HepG2 (cell line): ENCODE data around the gene RRP9. TPM values are rescaled to one million over a fixed set of nuclear protein-coding genes. Genes with fewer than 3 reads are reported as not detected.

Source experiments
- AGO2 ChIP-seq: fragments of 200-400 bp; formaldehyde crosslinking; optimal IDR thresholded peaks from 2 replicates; pipeline ENCODE3; 2017; ENCODE audit warnings: mild to moderate bottlenecking, low read depth, low read length, moderate library complexity
- ELF1 ChIP-seq: sonication (generic); formaldehyde crosslinking; IDR thresholded peaks from 2 replicates; pipeline ENCODE4 v1.4.0; 2020; ENCODE audit warnings: missing genetic modification reagents
- HMGXB4 ChIP-seq, 2 experiments: sonication (generic) in 1 of 2; formaldehyde crosslinking in 1 of 2; IDR thresholded peaks; 2 replicates each; pipeline versions ENCODE4 v1.4.0 to v1.6.1; 2018 to 2020; ENCODE audit warnings: missing genetic modification reagents in 2 of 2, borderline replicate concordance in 1 of 2, low read depth in 1 of 2, mild to moderate bottlenecking in 1 of 2, missing biosample characterization in 1 of 2
- ZNF33A ChIP-seq: sonication (generic); formaldehyde crosslinking; IDR thresholded peaks from 2 replicates; pipeline ENCODE4 v1.5.1; 2020; ENCODE audit warnings: missing genetic modification reagents, mild to moderate bottlenecking, moderate library complexity, borderline replicate concordance
- ZNF609 ChIP-seq: sonication (generic); formaldehyde crosslinking; IDR thresholded peaks from 2 replicates; pipeline ENCODE4 v1.4.0; 2020; ENCODE audit warnings: mild to moderate bottlenecking, missing genetic modification reagents, borderline replicate concordance
- polyA plus RNA-seq, 8 experiments: library from polyadenylated mRNA; depleted of rRNA in 3 of 8; stranded (reverse) in 7 of 8; unstranded in 1 of 8; fragments of >200 nt; fragmentation: Illumina TruSeq in 4 of 8; extraction: Trizol in 4 of 8; gene quantifications; 2 replicates each; pipeline versions ENCODE4 v1.2.1 to v1.2.3, GENCODE V29; 2011 to 2016; ENCODE audit warnings: low read depth in 4 of 8, missing spikeins in 1 of 8, mixed read lengths in 1 of 8; ENCODE audit not compliant: insufficient read depth in 1 of 8
- total RNA-seq, 5 experiments: library from RNA; depleted of rRNA; stranded (reverse); fragments of >200 nt; fragmentation: Illumina TruSeq; extraction: Trizol; gene quantifications; 2 replicates each; pipeline ENCODE4 v1.2.3, GENCODE V29; 2016; ENCODE audit warnings: low read depth in 1 of 5
- TF ChIP-seq, protein P1 (sequence below): sonication (generic); formaldehyde crosslinking; IDR thresholded peaks from 2 replicates; pipeline ENCODE4 v1.4.0; 2020; ENCODE audit warnings: missing genetic modification reagents
- TF ChIP-seq, protein P2 (sequence below): sonication (generic); formaldehyde crosslinking; IDR thresholded peaks from 2 replicates; pipeline ENCODE4 v1.4.0; 2020; ENCODE audit warnings: missing genetic modification reagents

RRP9 gene
- total and polyA plus RNA-seq, 2 of the 13 experiments (the other 11 are each of a cell fraction or from before 2014, with no cell fraction given) = 14.8 to 44.0 TPM

- TF ChIP-seq ELF1 (CRISPR knock-in tag) (no peak), ZNF33A (CRISPR knock-in tag) (no peak), AGO2 (peak; percentile 4), HMGXB4 (CRISPR knock-in tag; IDR thresholded peaks at IDR 0.05; ENCODE audit: borderline replicate concordance in 1 of 2, low read depth in 1 of 2) (peak in 1 of 2 experiments; percentile 38; a peak in 1 of 4 replicates), ZNF609 (CRISPR knock-in tag) (no peak)
- TF ChIP-seq, protein P1, sequence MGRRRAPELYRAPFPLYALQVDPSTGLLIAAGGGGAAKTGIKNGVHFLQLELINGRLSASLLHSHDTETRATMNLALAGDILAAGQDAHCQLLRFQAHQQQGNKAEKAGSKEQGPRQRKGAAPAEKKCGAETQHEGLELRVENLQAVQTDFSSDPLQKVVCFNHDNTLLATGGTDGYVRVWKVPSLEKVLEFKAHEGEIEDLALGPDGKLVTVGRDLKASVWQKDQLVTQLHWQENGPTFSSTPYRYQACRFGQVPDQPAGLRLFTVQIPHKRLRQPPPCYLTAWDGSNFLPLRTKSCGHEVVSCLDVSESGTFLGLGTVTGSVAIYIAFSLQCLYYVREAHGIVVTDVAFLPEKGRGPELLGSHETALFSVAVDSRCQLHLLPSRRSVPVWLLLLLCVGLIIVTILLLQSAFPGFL = no peak
- TF ChIP-seq, protein P2, sequence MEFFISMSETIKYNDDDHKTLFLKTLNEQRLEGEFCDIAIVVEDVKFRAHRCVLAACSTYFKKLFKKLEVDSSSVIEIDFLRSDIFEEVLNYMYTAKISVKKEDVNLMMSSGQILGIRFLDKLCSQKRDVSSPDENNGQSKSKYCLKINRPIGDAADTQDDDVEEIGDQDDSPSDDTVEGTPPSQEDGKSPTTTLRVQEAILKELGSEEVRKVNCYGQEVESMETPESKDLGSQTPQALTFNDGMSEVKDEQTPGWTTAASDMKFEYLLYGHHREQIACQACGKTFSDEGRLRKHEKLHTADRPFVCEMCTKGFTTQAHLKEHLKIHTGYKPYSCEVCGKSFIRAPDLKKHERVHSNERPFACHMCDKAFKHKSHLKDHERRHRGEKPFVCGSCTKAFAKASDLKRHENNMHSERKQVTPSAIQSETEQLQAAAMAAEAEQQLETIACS (CRISPR knock-in tag) = no peak
Measured at GRCh38 chr3:51984269-51984647, 42.6 kb upstream of the RRP9 start (continued).
